Activated naive CD4-positive, alpha-beta T cell treated with anti-CD3 and anti-CD28 coated beads, Interleukin-2, amount 10 ng/mL, durations not matched to agents 7 days and 5 days (primary cell): ENCODE results near the gene RACGAP1.

Experiments
- CTCF ChIA-PET: fragments of 350-600 bp; sonication (Branson Sonifier 250); formaldehyde crosslinking; loops from one replicate; lab custom pipeline; 2021; ENCODE audit warnings: antibody characterized with exemption; lab: Charles Lee
- DNase-seq: peaks from one replicate; pipeline ENCODE4 v3.0.0-alpha.2; 2020
- H3K27ac Mint-ChIP-seq: one replicate; pipeline ENCODE4 v1.8.0; 2021; ENCODE audit warnings: mild to moderate bottlenecking, moderate library complexity, mixed read lengths
- H3K27me3 Mint-ChIP-seq: one replicate; pipeline ENCODE4 v1.8.0; 2021; ENCODE audit warnings: mild to moderate bottlenecking, mixed read lengths
- H3K36me3 Mint-ChIP-seq: one replicate; pipeline ENCODE4 v1.8.0; 2021; ENCODE audit warnings: mixed read lengths
- H3K4me1 Mint-ChIP-seq: one replicate; pipeline ENCODE4 v1.8.0; 2021; ENCODE audit warnings: mixed read lengths
- H3K4me3 Mint-ChIP-seq: one replicate; pipeline ENCODE4 v1.8.0; 2021; ENCODE audit warnings: mild to moderate bottlenecking, moderate library complexity, mixed read lengths
- H3K9me3 Mint-ChIP-seq: one replicate; pipeline ENCODE4 v1.8.0; 2021; ENCODE audit warnings: mixed read lengths

RACGAP1 gene

DNA sequence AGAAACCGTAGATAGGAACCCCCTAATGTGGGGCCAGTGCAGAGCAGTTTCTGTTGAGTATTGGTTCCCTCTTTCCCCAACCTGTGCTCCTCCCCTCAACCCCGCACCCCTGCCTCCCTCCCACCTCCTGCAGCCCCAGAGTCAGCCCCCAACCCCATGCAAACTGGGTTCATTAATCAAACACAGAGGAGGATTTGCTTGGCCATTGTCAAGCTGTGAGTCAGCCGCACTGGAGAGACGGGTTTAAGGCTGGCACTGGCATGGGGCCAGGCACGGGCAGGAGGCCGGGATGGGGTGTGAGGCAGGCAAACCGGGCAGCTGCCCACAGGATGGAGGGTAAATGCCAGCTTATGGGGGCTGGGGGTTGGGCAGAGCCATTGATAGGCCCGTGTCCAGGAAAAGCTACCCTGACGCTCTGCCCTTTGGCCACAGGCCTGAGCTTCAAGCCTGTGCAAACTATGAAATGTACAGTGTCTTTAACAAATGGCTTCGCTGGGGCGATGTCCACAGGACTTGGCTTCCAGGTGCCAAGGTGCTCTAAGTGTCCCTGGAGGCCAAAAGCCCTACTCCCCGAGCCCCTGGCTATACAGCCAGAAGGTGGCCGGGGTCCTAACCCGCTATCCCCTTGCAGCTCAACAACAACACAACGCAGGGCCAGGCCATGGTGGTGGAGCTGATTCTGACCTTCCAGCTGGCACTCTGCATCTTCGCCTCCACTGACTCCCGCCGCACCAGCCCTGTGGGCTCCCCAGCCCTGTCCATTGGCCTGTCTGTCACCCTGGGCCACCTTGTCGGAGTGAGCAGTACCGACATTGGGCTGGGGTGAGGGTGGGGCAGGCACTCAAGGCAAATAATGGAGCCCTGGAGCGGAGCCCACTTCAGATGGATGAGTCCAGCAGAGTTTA, 62.2 kb downstream of the RACGAP1 start:
- no peak for DNase-seq
- no peak overlapping the region for H3K27ac Mint-ChIP-seq
- H3K9me3 Mint-ChIP-seq, result no peaks in the 10 kb centered on the region
- H3K27me3 Mint-ChIP-seq, result peaks cover 34% of the 10 kb centered on the region
- peaks cover 11% of the 10 kb centered on the region for H3K4me1 Mint-ChIP-seq
- CTCF ChIA-PET, result interaction anchor here (0.9 to 2.2 kb wide), 6 partner anchors 17 to 185 kb away, joined by 3 to 10 read pairs (median 4); no protein-coding TSS in a partner anchor
- no peak overlapping the region for H3K4me3 Mint-ChIP-seq
- H3K36me3 Mint-ChIP-seq, result peaks cover 3% of the 10 kb centered on the region

- Mint-ChIP-seq H3K9me3 (no peaks in the 10 kb centered on the region), H3K27ac (no peak overlapping the region), H3K36me3 (peaks cover 3% of the 10 kb centered on the region), H3K27me3 (peaks cover 43% of the 10 kb centered on the region), H3K4me3 (no peak overlapping the region), H3K4me1 (peaks cover 10% of the 10 kb centered on the region)
- DNase-seq, result no peak
- CTCF ChIA-PET, result interaction anchor here (1.2 to 2.2 kb wide), 5 partner anchors 16 to 93 kb away, joined by 3 to 10 read pairs (median 5); no protein-coding TSS in a partner anchor
Observed at GRCh38 chr12:49961993-49962764, 63.1 kb downstream of the RACGAP1 start.

DNA sequence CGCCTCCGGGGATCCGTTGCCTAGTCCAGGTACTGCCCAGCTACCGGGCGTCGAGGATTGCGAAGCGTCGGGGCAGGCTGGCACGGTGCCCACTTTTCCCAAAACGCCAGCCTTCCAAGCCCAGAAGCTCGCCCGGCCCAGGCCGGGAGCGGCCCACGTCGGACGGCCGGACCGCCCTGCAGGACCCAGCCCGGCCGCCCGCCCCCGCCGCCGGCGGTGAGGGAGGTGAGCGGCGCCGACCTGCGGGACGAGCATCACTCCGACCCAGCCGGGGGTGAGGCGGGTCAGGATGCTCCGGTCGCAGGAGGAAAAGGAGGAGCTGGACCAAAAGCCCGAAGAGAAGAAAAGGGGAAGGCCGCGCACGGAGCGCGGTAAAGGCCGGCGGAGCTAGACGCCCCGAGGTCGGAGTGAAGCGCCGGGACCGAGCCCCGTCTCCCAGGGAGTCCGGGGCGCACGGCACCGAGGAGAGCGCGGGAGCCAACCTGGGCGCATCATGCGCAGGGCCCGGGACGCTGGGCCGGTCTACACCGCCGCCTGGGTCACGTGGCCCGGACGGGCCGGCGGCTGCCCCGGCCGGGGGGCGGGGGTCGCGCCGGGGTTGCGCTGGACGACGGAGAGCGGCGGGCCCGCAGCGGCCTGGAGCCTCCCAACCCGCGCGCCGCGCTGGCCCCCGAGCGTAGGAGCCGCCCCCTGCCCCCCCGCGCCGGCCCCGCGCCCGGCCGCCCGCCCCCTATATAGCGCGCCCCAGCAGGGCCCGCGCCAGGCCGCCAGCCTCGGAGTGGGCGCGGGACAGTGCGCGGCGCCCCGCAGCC, 64.0 kb downstream of the RACGAP1 start, which contains the start of gene AQP5:
AQP5 (plus strand) TSS at position 762 of the 812 bp plus-strand sequence. CDS start 146 bp downstream, outside the sequence.
- CTCF ChIA-PET, result no interaction called here
- no peaks in the 10 kb centered on the region for H3K9me3 Mint-ChIP-seq
- H3K36me3 Mint-ChIP-seq, result peaks cover 3% of the 10 kb centered on the region
- H3K27me3 Mint-ChIP-seq, result peaks cover 52% of the 10 kb centered on the region
- H3K4me3 Mint-ChIP-seq, result peak within 1 kb of the TSS; percentile 0
- no peak for DNase-seq
- peaks cover 7% of the 10 kb centered on the region for H3K4me1 Mint-ChIP-seq
- H3K27ac Mint-ChIP-seq, result no peak within 1 kb of the TSS

GRCh38 chr12:49960474-49961110, 64.7 kb downstream of the RACGAP1 start:
- CTCF ChIA-PET, result no interaction called here
- DNase-seq, result no peak
- H3K4me3 Mint-ChIP-seq, result peak overlapping the region; percentile 0
- peaks cover 59% of the 10 kb centered on the region for H3K27me3 Mint-ChIP-seq
- H3K36me3 Mint-ChIP-seq, result peaks cover 3% of the 10 kb centered on the region
- no peak overlapping the region for H3K27ac Mint-ChIP-seq
- peaks cover 7% of the 10 kb centered on the region for H3K4me1 Mint-ChIP-seq
- no peaks in the 10 kb centered on the region for H3K9me3 Mint-ChIP-seq

- H3K27ac Mint-ChIP-seq, result no peak overlapping the region
- H3K4me3 Mint-ChIP-seq, result no peak overlapping the region
- peaks cover 9% of the 10 kb centered on the region for H3K4me1 Mint-ChIP-seq
- peaks cover 3% of the 10 kb centered on the region for H3K36me3 Mint-ChIP-seq
- H3K27me3 Mint-ChIP-seq, result peaks cover 66% of the 10 kb centered on the region
- no peaks in the 10 kb centered on the region for H3K9me3 Mint-ChIP-seq
- no peak for DNase-seq
- CTCF ChIA-PET, result interaction anchor here (1.7 to 5.4 kb wide), 3 partner anchors 8 to 182 kb away, joined by 4 to 43 read pairs (median 12); no protein-coding TSS in a partner anchor
Observed at GRCh38 chr12:49959685-49960473, 65.4 kb downstream of the RACGAP1 start.

DNA sequence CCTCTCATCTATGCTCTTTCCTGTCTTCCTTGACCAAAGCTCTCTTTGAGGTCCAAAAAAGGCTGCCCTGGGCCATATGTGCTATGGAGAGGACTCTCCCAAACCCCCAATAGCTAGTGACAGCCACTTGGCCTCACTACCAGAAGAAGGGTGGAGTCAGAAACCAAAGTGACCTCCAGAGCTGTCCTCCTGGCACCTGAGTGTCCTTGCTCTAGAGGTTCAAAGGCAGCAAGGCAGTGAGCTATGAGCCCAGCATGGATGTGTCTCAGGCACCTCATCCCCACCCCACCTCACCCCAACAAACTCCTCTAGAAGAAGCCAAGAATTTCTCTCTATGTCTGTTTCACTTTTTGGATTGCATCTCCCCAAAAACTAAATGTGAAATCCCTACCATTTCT, 67.7 kb downstream of the RACGAP1 start:
- peaks cover 3% of the 10 kb centered on the region for H3K36me3 Mint-ChIP-seq
- peaks cover 89% of the 10 kb centered on the region for H3K27me3 Mint-ChIP-seq
- no peak overlapping the region for H3K4me3 Mint-ChIP-seq
- H3K4me1 Mint-ChIP-seq, result peaks cover 10% of the 10 kb centered on the region
- no peak for DNase-seq
- CTCF ChIA-PET, result interaction anchor here (2.2 to 5.4 kb wide), 2 partner anchors 10 to 12 kb away, joined by 12 to 43 read pairs; no protein-coding TSS in a partner anchor
- no peaks in the 10 kb centered on the region for H3K9me3 Mint-ChIP-seq
- H3K27ac Mint-ChIP-seq, result no peak overlapping the region

- Mint-ChIP-seq H3K36me3 (peaks cover 3% of the 10 kb centered on the region), H3K27me3 (peaks cover 96% of the 10 kb centered on the region), H3K4me1 (peaks cover 10% of the 10 kb centered on the region), H3K27ac (no peak overlapping the region), H3K9me3 (no peaks in the 10 kb centered on the region), H3K4me3 (no peak overlapping the region)
- DNase-seq, result no peak
- CTCF ChIA-PET, result interaction anchor here (2.2 to 5.4 kb wide), 2 partner anchors 11 kb away, joined by 12 to 43 read pairs; no protein-coding TSS in a partner anchor
Observed at GRCh38 chr12:49956663-49957569, 68.4 kb downstream of the RACGAP1 start.

DNA sequence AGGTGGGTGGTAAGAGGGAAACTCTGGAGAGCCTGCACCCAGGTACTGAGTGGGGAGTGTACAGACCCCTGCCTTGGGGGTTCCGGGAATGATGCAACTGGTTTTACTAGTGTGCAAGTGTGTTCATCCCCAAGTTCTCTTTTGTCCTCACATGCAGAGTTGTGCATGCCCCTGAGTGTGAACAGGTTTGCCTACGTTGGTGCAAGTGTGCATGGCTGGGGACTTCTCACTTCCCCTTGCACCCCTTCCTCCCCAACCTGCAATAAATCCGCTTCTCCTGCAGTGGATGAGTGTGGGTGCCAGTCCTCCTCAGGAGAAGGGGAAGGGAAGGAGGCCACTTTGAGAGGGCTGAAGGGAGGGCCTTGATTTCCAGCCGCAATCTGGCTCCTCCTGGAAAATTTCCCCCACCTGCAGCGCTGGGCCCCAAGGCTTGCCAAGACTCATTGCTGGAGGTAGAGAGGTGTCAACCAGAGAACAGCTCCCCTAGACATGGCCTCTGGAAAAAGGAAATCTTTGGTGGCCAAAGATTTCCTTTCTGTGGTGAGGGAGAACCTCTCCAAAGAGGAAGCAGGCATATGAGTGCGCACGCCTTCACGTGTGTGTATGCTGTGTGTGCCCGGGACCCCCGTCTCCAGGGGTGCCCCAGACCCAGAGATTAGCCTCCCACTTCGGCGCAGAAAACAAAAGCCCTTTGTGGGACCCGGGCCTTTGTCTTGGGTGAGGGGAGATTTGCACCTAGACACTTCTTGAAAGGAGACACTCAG, 69.2 kb downstream of the RACGAP1 start:
- H3K9me3 Mint-ChIP-seq, result no peaks in the 10 kb centered on the region
- no peak overlapping the region for H3K4me3 Mint-ChIP-seq
- no peak overlapping the region for H3K27ac Mint-ChIP-seq
- DNase-seq, result no peak
- peaks cover 98% of the 10 kb centered on the region for H3K27me3 Mint-ChIP-seq
- H3K36me3 Mint-ChIP-seq, result peaks cover 3% of the 10 kb centered on the region
- peaks cover 10% of the 10 kb centered on the region for H3K4me1 Mint-ChIP-seq
- CTCF ChIA-PET, result interaction anchor here (2.8 to 5.4 kb wide), 2 partner anchors 11 to 12 kb away, joined by 11 to 43 read pairs; no protein-coding TSS in a partner anchor

GRCh38 chr12:49954863-49955830, 70.1 kb downstream of the RACGAP1 start:
- H3K4me1 Mint-ChIP-seq, result peaks cover 3% of the 10 kb centered on the region
- no peak overlapping the region for H3K4me3 Mint-ChIP-seq
- no peaks in the 10 kb centered on the region for H3K36me3 Mint-ChIP-seq
- CTCF ChIA-PET, result interaction anchor here (2.8 to 5.4 kb wide), 2 partner anchors 10 to 13 kb away, joined by 11 to 43 read pairs; no protein-coding TSS in a partner anchor
- no peak overlapping the region for H3K27ac Mint-ChIP-seq
- peaks cover 96% of the 10 kb centered on the region for H3K27me3 Mint-ChIP-seq
- no peak for DNase-seq
- H3K9me3 Mint-ChIP-seq, result no peaks in the 10 kb centered on the region
